Activated T-helper 9 cell treated with anti-CD3 and anti-CD28 coated beads, Interleukin-2, amount 50 U/mL, for 16 hours (primary cell): ENCODE results near the gene DFFB.

Experiments
- DNase-seq: peaks from one replicate; pipeline ENCODE4 v3.0.0-alpha.2; 2020; ENCODE audit warnings: low read depth

The DFFB gene

DNA sequence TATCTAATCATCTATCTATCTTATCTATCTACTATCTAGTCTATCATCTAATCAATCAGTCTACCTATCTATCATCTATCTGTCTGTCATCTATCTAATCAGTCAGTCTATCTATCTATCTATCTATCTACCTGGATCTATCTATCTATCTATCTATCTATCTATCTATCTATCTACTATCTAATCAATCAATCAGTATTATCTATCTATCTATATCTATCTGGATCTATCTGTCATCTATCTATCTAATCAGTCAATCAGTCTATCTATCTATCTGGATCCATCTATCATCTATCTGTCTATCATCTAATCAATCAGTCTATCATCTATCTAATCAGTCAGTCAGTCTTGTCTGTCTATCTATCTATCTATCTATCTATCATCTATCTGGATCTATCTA lies 69.7 kb downstream of the DFFB start:
- no peak for DNase-seq

DNA sequence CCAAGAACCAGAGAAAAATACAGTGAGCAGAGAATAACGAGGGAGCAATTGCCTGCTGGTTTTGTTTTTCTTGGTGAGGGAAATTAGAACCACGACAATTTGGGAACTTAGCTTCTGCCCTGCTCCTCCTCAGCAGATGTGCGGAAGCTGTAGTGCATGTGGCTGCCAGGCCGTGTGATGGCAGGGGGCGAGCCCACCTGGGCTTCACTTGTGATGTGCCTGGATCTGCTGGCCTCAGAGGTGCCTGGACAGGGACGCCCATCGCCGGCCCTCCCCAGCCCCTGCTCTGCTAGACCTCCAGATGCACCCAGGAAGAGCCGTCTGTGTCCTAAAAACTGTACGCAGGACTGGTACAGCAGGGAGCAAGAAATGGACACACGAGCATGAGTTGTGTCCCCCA lies 71.3 kb downstream of the DFFB start:
- no peak for DNase-seq

DNA sequence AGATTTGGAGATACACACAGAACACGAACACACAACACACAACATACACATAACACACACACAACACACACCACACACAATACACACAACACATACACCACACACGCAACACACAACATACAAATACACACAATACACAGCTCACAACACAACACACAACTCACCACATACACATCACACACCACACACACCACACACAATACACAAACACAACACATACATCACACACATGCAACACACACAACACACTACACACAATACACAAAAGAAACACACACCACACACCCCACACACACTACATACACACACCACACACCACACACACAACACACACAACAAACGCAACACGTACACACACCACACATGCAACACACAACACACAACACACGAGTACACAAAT lies 71.8 kb downstream of the DFFB start:
- no peak for DNase-seq

DNA sequence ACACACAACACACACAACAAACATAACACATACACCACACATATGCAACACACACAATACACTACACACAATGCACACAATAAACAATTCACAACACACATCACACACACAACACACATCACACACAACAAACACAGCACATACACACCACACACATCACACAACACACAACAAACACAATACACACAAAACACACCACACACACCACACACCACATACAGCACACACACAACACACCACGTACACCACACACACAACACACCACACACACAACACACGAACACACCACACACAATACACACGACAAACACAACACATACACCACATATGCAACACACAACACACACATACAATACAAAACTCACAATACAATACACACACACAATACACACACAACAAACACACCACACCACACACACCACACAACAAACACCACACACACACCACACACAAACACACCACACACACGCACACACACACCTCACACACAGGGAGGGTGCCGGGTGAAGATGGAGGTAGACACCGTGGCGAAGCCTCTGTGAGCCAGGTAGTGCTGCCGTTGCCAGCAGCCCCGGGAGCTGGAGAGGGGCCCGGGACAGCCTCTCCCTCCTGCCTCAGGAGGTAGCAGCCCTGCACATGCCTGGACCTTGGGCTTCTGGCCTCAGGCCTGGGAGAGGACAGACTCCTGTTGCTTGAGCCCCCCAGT lies 73.2 kb downstream of the DFFB start:
- DNase-seq, result no peak

DNA sequence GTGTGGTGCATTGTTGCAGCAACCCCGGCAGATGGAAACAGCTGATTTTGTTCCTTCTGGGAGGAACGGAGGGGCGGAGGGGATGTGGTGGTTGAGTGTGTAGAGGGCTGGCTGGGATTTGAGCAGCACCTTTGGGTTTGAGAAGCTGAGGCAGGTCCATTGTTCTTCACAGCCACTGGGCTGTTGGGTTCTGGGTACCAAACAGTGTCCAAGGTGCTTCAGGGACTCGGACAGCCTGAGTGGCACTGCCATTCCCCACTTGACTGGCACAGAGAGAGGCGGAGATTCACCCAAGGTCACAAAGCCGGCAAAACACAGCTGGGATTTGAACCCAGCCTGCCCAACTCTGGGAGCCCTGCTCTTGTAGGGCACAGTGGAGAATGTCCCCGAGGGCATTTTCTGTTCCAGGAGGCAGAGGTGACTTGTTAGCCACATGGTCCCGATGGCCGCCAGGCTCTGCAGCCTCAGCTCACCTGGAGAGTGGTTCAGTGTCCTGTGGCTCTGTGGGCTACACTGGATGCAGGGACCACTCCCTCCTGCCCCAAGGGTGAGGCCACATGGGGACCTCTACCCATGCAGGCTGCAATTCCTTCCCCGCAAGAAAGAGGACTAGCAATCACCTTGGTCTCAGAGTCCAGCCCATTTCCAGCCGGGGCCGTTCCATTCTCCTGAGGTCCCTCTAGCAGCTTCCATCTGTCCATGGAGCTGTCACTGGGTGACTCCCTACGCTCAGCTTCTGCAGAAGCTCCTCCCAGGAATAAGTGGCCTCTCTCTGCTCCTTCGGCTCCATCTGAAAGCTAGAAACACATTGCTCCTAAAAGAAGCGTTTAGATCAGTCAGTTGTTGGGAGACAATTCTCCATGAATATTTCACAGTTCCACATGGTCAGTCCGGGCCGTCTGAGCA lies 74.0 kb downstream of the DFFB start:
- no peak for DNase-seq

DNA sequence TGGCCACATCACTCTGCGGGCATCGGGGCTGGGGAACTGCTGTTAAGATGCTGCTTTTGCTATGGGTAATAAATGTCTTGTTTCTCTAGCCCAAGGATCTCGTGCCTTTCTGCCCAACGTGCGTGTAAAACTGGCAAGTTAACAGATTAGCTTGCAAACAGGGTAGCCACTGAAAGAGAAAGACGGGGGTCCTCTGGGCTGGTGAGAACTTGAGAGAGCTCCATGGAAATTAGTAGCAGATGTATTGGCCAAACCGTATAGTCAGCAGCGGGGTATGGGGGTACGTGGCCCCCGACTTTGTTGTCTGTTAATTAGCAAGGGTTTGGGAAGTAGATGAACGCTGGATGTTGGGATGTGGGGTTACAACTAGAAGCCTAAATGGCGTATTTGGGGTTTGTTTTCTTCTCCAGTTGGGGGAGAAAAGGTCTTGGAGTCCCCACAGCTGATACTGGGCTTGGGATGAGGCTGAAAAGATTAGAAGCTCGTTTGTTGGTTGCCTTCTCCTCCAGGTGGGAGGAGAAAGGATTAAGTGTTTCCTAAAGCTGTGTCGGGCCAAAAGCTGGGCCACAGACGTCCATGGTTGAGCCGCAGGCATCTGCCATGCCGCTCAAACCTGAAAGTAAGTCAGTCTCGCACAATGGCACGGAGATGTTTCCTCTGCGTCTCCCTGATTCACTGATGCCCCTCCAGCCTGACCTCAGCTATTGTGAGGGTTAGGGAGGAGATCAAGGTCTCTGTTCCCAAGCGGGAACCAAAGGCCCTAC lies 75.1 kb downstream of the DFFB start:
- DNase-seq, result no peak
